Parathyroid adenoma (tissue), 2 donors: ENCODE results near the gene ADAM23.

Experiments used
- H2AFZ ChIP-seq: fragments of 300-600 bp; sonication (generic); one replicate; pipeline ENCODE4 v1.7.0; 2017; ENCODE audit warnings: antibody characterized with exemption, mild to moderate bottlenecking
- H3K27ac ChIP-seq: fragments of 300-600 bp; sonication (generic); one replicate; pipeline ENCODE4 v1.7.0; 2017
- H3K27me3 ChIP-seq: fragments of 300-600 bp; sonication (generic); one replicate; pipeline ENCODE4 v1.7.0; 2017; ENCODE audit warnings: low read length; ENCODE audit not compliant: control insufficient read depth, insufficient read depth
- H3K36me3 ChIP-seq: fragments of 300-600 bp; sonication (generic); one replicate; pipeline ENCODE4 v1.7.0; 2017; ENCODE audit warnings: low read length; ENCODE audit not compliant: control insufficient read depth, insufficient read depth
- H3K4me1 ChIP-seq: fragments of 300-600 bp; sonication (generic); one replicate; pipeline ENCODE4 v1.7.0; 2017; ENCODE audit warnings: control low read depth
- H3K4me2 ChIP-seq: fragments of 300-600 bp; sonication (generic); one replicate; pipeline ENCODE4 v1.7.0; 2017; ENCODE audit warnings: low read length
- H3K4me3 ChIP-seq: fragments of 300-600 bp; sonication (generic); one replicate; pipeline ENCODE4 v1.7.0; 2017; ENCODE audit warnings: low read depth, low read length
- H3K79me2 ChIP-seq: fragments of 300-600 bp; sonication (generic); one replicate; pipeline ENCODE4 v1.7.0; 2017; ENCODE audit warnings: control low read depth
- H3K9ac ChIP-seq: fragments of 300-600 bp; sonication (generic); one replicate; pipeline ENCODE4 v1.7.0; 2017; ENCODE audit warnings: mild to moderate bottlenecking
- H3K9me3 ChIP-seq: fragments of 300-600 bp; sonication (generic); one replicate; pipeline ENCODE4 v1.7.0; 2017; ENCODE audit warnings: low read length; ENCODE audit not compliant: control insufficient read depth
- CTCF ChIP-seq: fragments of 300-600 bp; sonication (generic); IDR thresholded peaks from one replicate; pipeline ENCODE4 v1.7.0; 2017; ENCODE audit warnings: antibody characterized with exemption, mild to moderate bottlenecking
- donor health status: primary hyperparathyroidism.

ADAM23 gene

GRCh38 chr2:206463685-206464084 is 20.4 kb downstream of the ADAM23 start:
- Histone ChIP-seq H3K9me3 (no peaks in the 10 kb centered on the region), H3K27me3 (no peaks in the 10 kb centered on the region), H3K36me3 (no peaks in the 10 kb centered on the region), H3K79me2 (peaks cover 37% of the 10 kb centered on the region), H3K4me3 (no peak overlapping the region), H3K9ac (no peak overlapping the region), H3K27ac (no peak overlapping the region), H3K4me1 (no peaks in the 10 kb centered on the region), H3K4me2 (no peak overlapping the region), H2AFZ (no peak overlapping the region)
- TF ChIP-seq CTCF: no peak

DNA sequence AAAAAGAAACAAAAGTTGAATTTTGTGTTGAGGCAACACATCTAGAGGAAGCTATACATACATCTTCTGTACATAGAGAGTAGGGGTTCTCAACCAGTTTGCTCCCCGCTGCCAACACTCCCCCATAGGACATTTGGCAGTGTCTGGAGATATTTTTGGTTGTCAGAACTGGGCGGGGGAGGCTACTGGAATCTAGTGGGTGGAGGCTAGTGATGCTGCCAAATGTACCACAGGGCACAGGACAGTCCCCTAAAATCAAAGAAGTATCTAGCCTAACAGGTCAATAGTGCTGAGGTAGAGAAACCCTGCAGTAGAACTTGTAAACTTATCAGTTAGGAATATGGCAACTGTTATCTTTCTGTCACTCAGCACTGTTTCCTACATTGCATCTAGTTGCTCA is 21.3 kb downstream of the ADAM23 start:
- Histone ChIP-seq H3K36me3 (no peaks in the 10 kb centered on the region), H3K4me3 (no peak overlapping the region), H3K4me1 (no peaks in the 10 kb centered on the region), H2AFZ (no peak overlapping the region), H3K4me2 (no peak overlapping the region), H3K27me3 (no peaks in the 10 kb centered on the region), H3K9ac (no peak overlapping the region), H3K9me3 (no peaks in the 10 kb centered on the region), H3K27ac (no peak overlapping the region), H3K79me2 (peaks cover 31% of the 10 kb centered on the region)
- no peak for TF ChIP-seq CTCF

GRCh38 chr2:206471524-206472062 is 28.3 kb downstream of the ADAM23 start:
- TF ChIP-seq CTCF: no peak
- H3K27ac ChIP-seq: no peak overlapping the region
- H3K9me3 ChIP-seq: no peaks in the 10 kb centered on the region
- no peaks in the 10 kb centered on the region for H3K36me3 ChIP-seq
- no peaks in the 10 kb centered on the region for H3K4me1 ChIP-seq
- peaks cover 10% of the 10 kb centered on the region for H3K79me2 ChIP-seq
- H3K4me3 ChIP-seq: no peak overlapping the region
- H2AFZ ChIP-seq: no peak overlapping the region
- no peaks in the 10 kb centered on the region for H3K27me3 ChIP-seq
- no peak overlapping the region for H3K9ac ChIP-seq
- H3K4me2 ChIP-seq: no peak overlapping the region

GRCh38 chr2:206472094-206472493 is 28.8 kb downstream of the ADAM23 start:
- Histone ChIP-seq H3K9me3 (no peaks in the 10 kb centered on the region), H3K36me3 (no peaks in the 10 kb centered on the region), H3K9ac (no peak overlapping the region), H3K4me1 (peaks cover under 1% of the 10 kb centered on the region), H3K4me2 (no peak overlapping the region), H2AFZ (no peak overlapping the region), H3K27me3 (no peaks in the 10 kb centered on the region), H3K79me2 (peaks cover 8% of the 10 kb centered on the region), H3K4me3 (no peak overlapping the region), H3K27ac (no peak overlapping the region)
- TF ChIP-seq CTCF: no peak

GRCh38 chr2:206474099-206474498 is 30.8 kb downstream of the ADAM23 start:
- Histone ChIP-seq H3K9me3 (no peaks in the 10 kb centered on the region), H3K9ac (no peak overlapping the region), H3K79me2 (no peaks in the 10 kb centered on the region), H3K4me3 (no peak overlapping the region), H3K27me3 (no peaks in the 10 kb centered on the region), H3K4me1 (peaks cover 6% of the 10 kb centered on the region), H3K27ac (no peak overlapping the region), H3K4me2 (no peak overlapping the region), H3K36me3 (no peaks in the 10 kb centered on the region), H2AFZ (no peak overlapping the region)
- TF ChIP-seq CTCF: no peak
